ENCODE measurements around the gene CPNE8. TPM values are rescaled to one million over a fixed set of nuclear protein-coding genes. Genes with fewer than 3 reads are reported as not detected.

CPNE8 gene
- polyA plus RNA-seq, 2 of the 4 experiments (the other 2 are of a cell fraction) = 8.0 to 30.1 TPM

- ChIA-PET CTCF (no interaction called here), POLR2A (no interaction called here)
- FAIRE-seq = no peak
- TF ChIP-seq FOXS1 (CRISPR knock-in tag; IDR thresholded peaks at IDR 0.05) (no peak), ZC3H11A (IDR thresholded peaks at IDR 0.05) (no peak), CBX2 (IDR thresholded peaks at IDR 0.05; ENCODE audit: borderline replicate concordance, low read depth) (no peak), HEYL (CRISPR knock-in tag; IDR thresholded peaks at IDR 0.05) (no peak), PHF8 (IDR thresholded peaks at IDR 0.05; ENCODE audit: borderline replicate concordance, low read depth) (no peak), RARB (CRISPR knock-in tag; IDR thresholded peaks at IDR 0.05) (no peak), TP53 (CRISPR knock-in tag; IDR thresholded peaks at IDR 0.05) (no peak), FOSB (CRISPR knock-in tag; IDR thresholded peaks at IDR 0.05) (no peak), JUNB (IDR thresholded peaks at IDR 0.05) (no peak), EHMT2 (IDR thresholded peaks at IDR 0.05; ENCODE audit: low read depth) (no peak), JUN (IDR thresholded peaks at IDR 0.05) (no peak), RAD21 (conservative IDR thresholded peaks at IDR 0.05 in 1 of 2, IDR thresholded peaks at IDR 0.05 in 1 of 2) (no peak), SMC3 (IDR thresholded peaks at IDR 0.05) (no peak)
- TF ChIP-seq, protein P1, sequence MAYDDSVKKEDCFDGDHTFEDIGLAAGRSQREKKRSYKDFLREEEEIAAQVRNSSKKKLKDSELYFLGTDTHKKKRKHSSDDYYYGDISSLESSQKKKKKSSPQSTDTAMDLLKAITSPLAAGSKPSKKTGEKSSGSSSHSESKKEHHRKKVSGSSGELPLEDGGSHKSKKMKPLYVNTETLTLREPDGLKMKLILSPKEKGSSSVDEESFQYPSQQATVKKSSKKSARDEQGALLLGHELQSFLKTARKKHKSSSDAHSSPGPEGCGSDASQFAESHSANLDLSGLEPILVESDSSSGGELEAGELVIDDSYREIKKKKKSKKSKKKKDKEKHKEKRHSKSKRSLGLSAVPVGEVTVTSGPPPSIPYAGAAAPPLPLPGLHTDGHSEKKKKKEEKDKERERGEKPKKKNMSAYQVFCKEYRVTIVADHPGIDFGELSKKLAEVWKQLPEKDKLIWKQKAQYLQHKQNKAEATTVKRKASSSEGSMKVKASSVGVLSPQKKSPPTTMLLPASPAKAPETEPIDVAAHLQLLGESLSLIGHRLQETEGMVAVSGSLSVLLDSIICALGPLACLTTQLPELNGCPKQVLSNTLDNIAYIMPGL (CRISPR knock-in tag; IDR thresholded peaks at IDR 0.05; ENCODE audit: borderline replicate concordance) = no peak
- TF ChIP-seq, protein P2, sequence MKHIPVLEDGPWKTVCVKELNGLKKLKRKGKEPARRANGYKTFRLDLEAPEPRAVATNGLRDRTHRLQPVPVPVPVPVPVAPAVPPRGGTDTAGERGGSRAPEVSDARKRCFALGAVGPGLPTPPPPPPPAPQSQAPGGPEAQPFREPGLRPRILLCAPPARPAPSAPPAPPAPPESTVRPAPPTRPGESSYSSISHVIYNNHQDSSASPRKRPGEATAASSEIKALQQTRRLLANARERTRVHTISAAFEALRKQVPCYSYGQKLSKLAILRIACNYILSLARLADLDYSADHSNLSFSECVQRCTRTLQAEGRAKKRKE (CRISPR knock-in tag; IDR thresholded peaks at IDR 0.05; ENCODE audit: low read depth) = no peak
- Histone ChIP-seq H3K9me3 (no peaks in the 10 kb centered on the region), H3K4me1 (no peaks in the 10 kb centered on the region), H3K4me3 (no peak overlapping the region), H3K27ac (no peak overlapping the region), H3K4me2 (no peak overlapping the region)
- WGBS (ENCODE audit: missing lambda C conversion rate) = 1% methylated on average over 2 of the region's 2 CpGs
- no peak for ATAC-seq
- DNase-seq (ENCODE audit: low read depth in 1 of 2, low spot score in 1 of 2) = no peak
Measured at GRCh38 chr12:38610808-38611350, 294.5 kb downstream of the CPNE8 start.

DNA sequence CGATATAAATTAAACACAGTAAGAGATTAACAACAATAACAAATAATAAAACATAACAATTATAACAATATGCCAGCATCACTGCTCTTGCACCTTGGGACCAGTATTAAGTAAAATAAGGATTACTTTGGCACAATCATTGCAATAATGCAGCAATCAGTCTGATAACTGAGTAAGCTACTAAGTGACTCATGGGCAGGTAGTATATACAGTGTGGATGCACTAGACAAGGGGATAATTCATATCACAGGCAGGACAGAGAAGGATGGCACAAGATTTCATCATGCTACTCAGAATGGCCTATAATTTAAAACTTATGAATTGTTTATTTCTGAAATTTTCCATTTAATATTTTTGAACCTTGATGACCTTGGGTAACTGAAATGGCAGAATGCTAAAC lies 298.1 kb downstream of the CPNE8 start:
- 14% methylated on average over 1 of the region's 1 CpG for WGBS (ENCODE audit: missing lambda C conversion rate)
- Histone ChIP-seq H3K9me3 (no peaks in the 10 kb centered on the region), H3K4me2 (no peak overlapping the region), H3K27ac (no peak overlapping the region), H3K4me1 (no peaks in the 10 kb centered on the region), H3K4me3 (no peak overlapping the region)
- ATAC-seq (no peak), FAIRE-seq (no peak), DNase-seq (ENCODE audit: low read depth in 1 of 2, low spot score in 1 of 2) (no peak)
- no peak for TF ChIP-seq TP53 (CRISPR knock-in tag; IDR thresholded peaks at IDR 0.05)
- no peak for TF ChIP-seq E2F6 (IDR thresholded peaks at IDR 0.05; ENCODE audit: borderline replicate concordance, low read depth)
- TF ChIP-seq JUNB (IDR thresholded peaks at IDR 0.05) = no peak
- POLR2A ChIA-PET = no interaction called here
- CTCF ChIA-PET = no interaction called here
